Measurements from ENCODE around the gene ZMYND12. TPM values are rescaled to one million over a fixed set of nuclear protein-coding genes. Genes with fewer than 3 reads are reported as not detected.

Gene ZMYND12
- total and polyA plus RNA-seq, 2 donors (not counting 1 experiment from before 2014, with no cell fraction given) = 0.56 to 3.5 TPM

GRCh38 chr1:42490237-42490636 is 34.4 kb upstream of the ZMYND12 start:
- DNase-seq (ENCODE audit: low read depth in 2 of 2) = no peak
- Histone ChIP-seq H3K4me3 (replicated peaks in 1 of 4; ENCODE audit: control extremely low read depth in 1 of 4, insufficient read depth in 1 of 4, low read depth in 3 of 4, low read length in 4 of 4) (no peak overlapping the region), H3K4me1 (ENCODE audit: control insufficient read depth, extremely low read depth, insufficient read depth, low read length) (no peaks in the 10 kb centered on the region), H3K27ac (ENCODE audit: insufficient read depth, low read length) (no peak overlapping the region), H2AFZ (ENCODE audit: low read length) (no peak overlapping the region), H3K4me2 (ENCODE audit: extremely low read depth, insufficient read depth, low read length) (no peak overlapping the region), H3K27me3 (ENCODE audit: control insufficient read depth, insufficient read depth, low read length) (no peaks in the 10 kb centered on the region), H4K20me1 (ENCODE audit: control insufficient read depth, extremely low read depth, insufficient read depth, low read length) (no peaks in the 10 kb centered on the region), H3K9ac (ENCODE audit: insufficient read depth, low read length) (no peak overlapping the region), H3K79me2 (ENCODE audit: control insufficient read depth, insufficient read depth, low read length) (no peaks in the 10 kb centered on the region), H3K36me3 (ENCODE audit: control insufficient read depth, insufficient read depth, low read length) (no peaks in the 10 kb centered on the region), H3K9me3 (ENCODE audit: control insufficient read depth, insufficient read depth, low read depth, low read length) (no peaks in the 10 kb centered on the region)
- no peak for TF ChIP-seq CTCF (conservative IDR thresholded peaks at IDR 0.05 in 1 of 2, IDR thresholded peaks at IDR 0.05 in 1 of 2; ENCODE audit: low read depth in 1 of 2, low read length in 2 of 2)
- TF ChIP-seq EZH2 (IDR thresholded peaks at IDR 0.05; ENCODE audit: low read length, missing control alignments) = no peak

GRCh38 chr1:42484382-42484781 is 28.6 kb upstream of the ZMYND12 start:
- H3K9ac ChIP-seq (ENCODE audit: insufficient read depth, low read length) = no peak overlapping the region
- H2AFZ ChIP-seq (ENCODE audit: low read length) = no peak overlapping the region
- peak overlapping the region; percentile 26 for H3K27ac ChIP-seq (ENCODE audit: insufficient read depth, low read length)
- H3K9me3 ChIP-seq (ENCODE audit: control insufficient read depth, insufficient read depth, low read depth, low read length) = no peaks in the 10 kb centered on the region
- H3K27me3 ChIP-seq (ENCODE audit: control insufficient read depth, insufficient read depth, low read length) = no peaks in the 10 kb centered on the region
- H4K20me1 ChIP-seq (ENCODE audit: control insufficient read depth, extremely low read depth, insufficient read depth, low read length) = no peaks in the 10 kb centered on the region
- no peak overlapping the region for H3K4me2 ChIP-seq (ENCODE audit: extremely low read depth, insufficient read depth, low read length)
- TF ChIP-seq CTCF (conservative IDR thresholded peaks at IDR 0.05 in 1 of 2, IDR thresholded peaks at IDR 0.05 in 1 of 2; ENCODE audit: low read depth in 1 of 2, low read length in 2 of 2) = no peak
- no peak for TF ChIP-seq EZH2 (IDR thresholded peaks at IDR 0.05; ENCODE audit: low read length, missing control alignments)
- DNase-seq (ENCODE audit: low read depth in 2 of 2) = peak; percentile 76 to 96
- no peaks in the 10 kb centered on the region for H3K36me3 ChIP-seq (ENCODE audit: control insufficient read depth, insufficient read depth, low read length)
- H3K4me3 ChIP-seq (replicated peaks in 1 of 4; ENCODE audit: control extremely low read depth in 1 of 4, insufficient read depth in 1 of 4, low read depth in 3 of 4, low read length in 4 of 4) = no peak overlapping the region
- H3K4me1 ChIP-seq (ENCODE audit: control insufficient read depth, extremely low read depth, insufficient read depth, low read length) = peaks cover 3% of the 10 kb centered on the region
- H3K79me2 ChIP-seq (ENCODE audit: control insufficient read depth, insufficient read depth, low read length) = no peaks in the 10 kb centered on the region

- H3K79me2 ChIP-seq (ENCODE audit: control insufficient read depth, insufficient read depth, low read length) = no peaks in the 10 kb centered on the region
- no peak overlapping the region for H3K4me2 ChIP-seq (ENCODE audit: extremely low read depth, insufficient read depth, low read length)
- no peaks in the 10 kb centered on the region for H3K36me3 ChIP-seq (ENCODE audit: control insufficient read depth, insufficient read depth, low read length)
- DNase-seq (ENCODE audit: low read depth in 2 of 2) = peak in 1 of 2 donors; percentile 10
- no peaks in the 10 kb centered on the region for H4K20me1 ChIP-seq (ENCODE audit: control insufficient read depth, extremely low read depth, insufficient read depth, low read length)
- no peak overlapping the region for H3K4me3 ChIP-seq (replicated peaks in 1 of 4; ENCODE audit: control extremely low read depth in 1 of 4, insufficient read depth in 1 of 4, low read depth in 3 of 4, low read length in 4 of 4)
- H3K9ac ChIP-seq (ENCODE audit: insufficient read depth, low read length) = no peak overlapping the region
- no peak overlapping the region for H3K27ac ChIP-seq (ENCODE audit: insufficient read depth, low read length)
- no peaks in the 10 kb centered on the region for H3K27me3 ChIP-seq (ENCODE audit: control insufficient read depth, insufficient read depth, low read length)
- TF ChIP-seq CTCF (conservative IDR thresholded peaks at IDR 0.05 in 1 of 2, IDR thresholded peaks at IDR 0.05 in 1 of 2; ENCODE audit: low read depth in 1 of 2, low read length in 2 of 2) (no peak), EZH2 (IDR thresholded peaks at IDR 0.05; ENCODE audit: low read length, missing control alignments) (no peak)
- no peak overlapping the region for H2AFZ ChIP-seq (ENCODE audit: low read length)
- no peaks in the 10 kb centered on the region for H3K9me3 ChIP-seq (ENCODE audit: control insufficient read depth, insufficient read depth, low read depth, low read length)
- H3K4me1 ChIP-seq (ENCODE audit: control insufficient read depth, extremely low read depth, insufficient read depth, low read length) = peaks cover 3% of the 10 kb centered on the region
Observed at GRCh38 chr1:42482635-42483153, 26.9 kb upstream of the ZMYND12 start.
